ACC112 (cell line): ENCODE data around the gene PTGES3.
A peak's percentile ranks its signal among the peaks of the same experiment; 100 is the strongest.

Experiments
- H2AFZ ChIP-seq: fragments of 200-600 bp; sonication (generic); one replicate; pipeline ENCODE4 v1.6.0; 2017; ENCODE audit warnings: antibody characterized with exemption, low read length; ENCODE audit not compliant: unreplicated experiment
- H3K27ac ChIP-seq: fragments of 200-600 bp; sonication (generic); 2 replicates; pipeline ENCODE4 v1.5.1; 2014; ENCODE audit warnings: low read depth, mild to moderate bottlenecking, antibody characterized with exemption, low read length, moderate library complexity
- H3K27me3 ChIP-seq: fragments of 200-600 bp; sonication (generic); 2 replicates; pipeline ENCODE4 v1.6.1; 2014; ENCODE audit warnings: mild to moderate bottlenecking, antibody characterized with exemption, low read length, moderate library complexity, mixed read lengths; ENCODE audit not compliant: insufficient read depth
- H3K36me3 ChIP-seq: fragments of 200-600 bp; sonication (generic); 2 replicates; pipeline ENCODE4 v1.6.1; 2016; ENCODE audit warnings: mild to moderate bottlenecking, antibody characterized with exemption, low read length, moderate library complexity, mixed read lengths; ENCODE audit not compliant: insufficient read depth
- H3K4me1 ChIP-seq: fragments of 200-600 bp; sonication (generic); one replicate; pipeline ENCODE4 v1.6.1; 2016; ENCODE audit warnings: low read length, mixed read lengths; ENCODE audit not compliant: insufficient read depth, unreplicated experiment, control insufficient read depth
- H3K4me3 ChIP-seq: fragments of 200-600 bp; sonication (generic); 2 replicates; pipeline ENCODE4 v1.5.1; 2014; ENCODE audit warnings: mild to moderate bottlenecking, low read depth, low read length
- H3K79me2 ChIP-seq: fragments of 200-600 bp; sonication (generic); one replicate; pipeline ENCODE4 v1.6.0; 2016; ENCODE audit warnings: low read length; ENCODE audit not compliant: control insufficient read depth, unreplicated experiment, insufficient read depth

PTGES3 gene

DNA sequence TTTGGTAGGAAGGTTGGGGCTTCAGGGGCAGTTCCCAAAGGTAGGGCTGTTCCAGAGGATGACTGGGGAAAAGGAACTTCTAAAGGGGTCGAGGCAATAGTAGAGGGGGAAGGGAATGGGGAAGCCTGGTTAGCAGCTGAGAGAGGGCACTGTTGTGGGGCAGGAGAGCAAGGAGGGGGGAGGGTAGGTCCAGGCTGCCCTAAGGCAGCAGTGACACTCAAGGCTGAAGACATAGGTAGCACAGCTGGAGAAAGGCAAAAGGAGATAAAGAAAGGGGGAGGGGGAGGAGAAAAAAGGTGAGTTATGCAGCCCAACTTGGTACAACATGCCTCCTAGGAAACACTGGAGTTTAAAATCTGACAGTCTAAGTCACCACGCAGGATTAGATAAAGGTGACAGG is 33.1 kb upstream of the PTGES3 start:
- peak overlapping the region; percentile 92; the same call in 1 of the 2 replicates for H3K4me3 ChIP-seq
- H3K36me3 ChIP-seq: peaks cover 39% of the 10 kb centered on the region
- peaks cover 48% of the 10 kb centered on the region for H3K4me1 ChIP-seq
- no peaks in the 10 kb centered on the region for H3K27me3 ChIP-seq
- H3K79me2 ChIP-seq: peaks cover 87% of the 10 kb centered on the region
- H3K27ac ChIP-seq: no peak overlapping the region
- H2AFZ ChIP-seq: no peak overlapping the region

DNA sequence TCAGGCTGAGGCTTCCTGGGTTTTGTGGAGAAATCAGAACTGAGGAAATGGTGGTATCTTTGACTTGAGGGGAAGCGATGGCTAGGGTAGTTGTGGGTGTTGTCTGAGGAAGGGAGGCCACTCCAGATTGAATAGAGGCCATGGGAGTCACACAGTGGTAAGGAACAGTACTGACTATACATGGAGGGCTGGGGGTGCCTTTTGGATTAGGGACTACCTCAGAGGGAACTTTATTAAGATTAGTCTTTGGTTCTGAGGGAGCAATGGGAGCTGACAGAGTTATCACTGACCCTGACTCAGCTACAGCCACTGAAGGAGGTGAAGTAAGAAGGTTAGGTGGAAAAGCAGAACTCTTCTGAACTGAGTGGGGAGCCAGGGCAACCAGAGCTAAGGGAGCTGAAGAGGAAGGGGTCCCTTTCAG is 32.7 kb upstream of the PTGES3 start:
- Histone ChIP-seq H3K79me2 (peaks cover 92% of the 10 kb centered on the region), H3K36me3 (peaks cover 39% of the 10 kb centered on the region), H3K27ac (no peak overlapping the region), H3K27me3 (no peaks in the 10 kb centered on the region), H3K4me3 (no peak overlapping the region), H3K4me1 (peaks cover 44% of the 10 kb centered on the region), H2AFZ (no peak overlapping the region)

DNA sequence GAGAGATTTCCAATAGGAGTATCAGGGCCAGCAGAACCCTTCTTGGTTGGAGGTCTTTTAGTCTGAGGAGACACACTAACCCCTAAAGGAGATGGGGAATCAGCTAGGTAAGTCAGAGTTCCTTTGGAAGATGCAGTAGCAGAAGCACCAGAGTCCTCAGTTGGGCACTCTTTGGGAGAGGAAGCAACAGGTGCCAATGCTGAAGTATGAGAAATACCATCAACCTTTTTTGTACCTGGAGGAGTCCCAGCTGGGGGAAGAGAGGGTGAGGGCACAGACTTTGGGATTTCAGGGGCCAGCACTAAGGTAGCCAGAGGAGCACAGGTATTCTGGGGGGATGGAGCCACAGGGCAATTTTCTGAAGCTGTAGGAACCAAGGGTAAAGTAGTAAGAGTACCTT is 31.0 kb upstream of the PTGES3 start:
- Histone ChIP-seq H3K36me3 (peaks cover 50% of the 10 kb centered on the region), H3K27ac (no peak overlapping the region)

DNA sequence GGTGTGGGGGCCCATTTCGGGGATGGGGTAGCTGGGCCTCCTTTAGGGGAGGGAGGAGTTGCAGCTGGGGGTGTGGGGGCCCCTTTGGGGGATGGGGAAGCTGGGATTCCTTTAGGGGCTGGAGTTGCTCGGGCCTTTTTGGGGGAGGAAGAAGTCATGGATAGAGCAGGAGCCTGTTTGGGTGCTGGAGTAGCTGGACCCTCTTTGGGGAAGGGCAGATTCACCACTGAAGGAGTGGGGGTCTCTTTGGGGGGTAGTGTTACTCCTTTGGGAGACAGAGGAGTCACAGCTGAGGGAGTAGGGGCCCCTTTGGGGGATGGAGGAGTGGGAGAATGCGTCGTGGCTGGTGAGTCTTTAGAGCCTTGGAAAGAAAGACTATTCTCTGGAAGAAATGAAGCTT is 30.6 kb upstream of the PTGES3 start:
- peaks cover 94% of the 10 kb centered on the region for H3K79me2 ChIP-seq
- H3K4me1 ChIP-seq: peaks cover 44% of the 10 kb centered on the region
- no peaks in the 10 kb centered on the region for H3K27me3 ChIP-seq
- no peak overlapping the region for H3K27ac ChIP-seq
- no peak overlapping the region for H3K4me3 ChIP-seq
- peaks cover 49% of the 10 kb centered on the region for H3K36me3 ChIP-seq
- H2AFZ ChIP-seq: no peak overlapping the region

More for the DNA sequence above, 31.0 kb upstream of the PTGES3 start:
- no peak overlapping the region for H2AFZ ChIP-seq
- H3K27me3 ChIP-seq: no peaks in the 10 kb centered on the region
- peaks cover 44% of the 10 kb centered on the region for H3K4me1 ChIP-seq
- no peak overlapping the region for H3K4me3 ChIP-seq
- peaks cover 97% of the 10 kb centered on the region for H3K79me2 ChIP-seq

DNA sequence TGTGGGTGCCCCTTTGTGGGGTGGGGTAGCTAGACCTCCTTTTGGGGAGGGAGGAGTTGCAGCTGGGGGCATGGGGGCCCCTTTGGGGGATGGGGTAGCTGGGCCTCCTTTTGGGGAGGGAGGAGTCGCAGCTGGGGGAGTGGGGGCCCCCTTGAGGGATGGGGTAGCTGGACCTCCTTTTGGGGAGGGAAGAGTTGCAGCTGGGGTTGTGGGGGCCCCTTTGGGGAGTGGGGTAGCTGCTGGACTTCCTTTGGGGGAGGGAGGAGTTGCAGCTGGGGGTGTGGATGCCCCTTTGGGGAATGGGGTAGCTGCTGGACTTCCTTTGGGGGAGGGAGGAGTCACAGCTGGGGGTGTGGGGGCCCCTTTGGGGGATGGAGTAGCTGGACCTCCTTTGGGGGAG is 30.1 kb upstream of the PTGES3 start:
- peaks cover 49% of the 10 kb centered on the region for H3K36me3 ChIP-seq
- no peaks in the 10 kb centered on the region for H3K27me3 ChIP-seq
- no peak overlapping the region for H3K4me3 ChIP-seq
- H2AFZ ChIP-seq: no peak overlapping the region
- peaks cover 89% of the 10 kb centered on the region for H3K79me2 ChIP-seq
- H3K27ac ChIP-seq: no peak overlapping the region
- H3K4me1 ChIP-seq: peaks cover 44% of the 10 kb centered on the region

DNA sequence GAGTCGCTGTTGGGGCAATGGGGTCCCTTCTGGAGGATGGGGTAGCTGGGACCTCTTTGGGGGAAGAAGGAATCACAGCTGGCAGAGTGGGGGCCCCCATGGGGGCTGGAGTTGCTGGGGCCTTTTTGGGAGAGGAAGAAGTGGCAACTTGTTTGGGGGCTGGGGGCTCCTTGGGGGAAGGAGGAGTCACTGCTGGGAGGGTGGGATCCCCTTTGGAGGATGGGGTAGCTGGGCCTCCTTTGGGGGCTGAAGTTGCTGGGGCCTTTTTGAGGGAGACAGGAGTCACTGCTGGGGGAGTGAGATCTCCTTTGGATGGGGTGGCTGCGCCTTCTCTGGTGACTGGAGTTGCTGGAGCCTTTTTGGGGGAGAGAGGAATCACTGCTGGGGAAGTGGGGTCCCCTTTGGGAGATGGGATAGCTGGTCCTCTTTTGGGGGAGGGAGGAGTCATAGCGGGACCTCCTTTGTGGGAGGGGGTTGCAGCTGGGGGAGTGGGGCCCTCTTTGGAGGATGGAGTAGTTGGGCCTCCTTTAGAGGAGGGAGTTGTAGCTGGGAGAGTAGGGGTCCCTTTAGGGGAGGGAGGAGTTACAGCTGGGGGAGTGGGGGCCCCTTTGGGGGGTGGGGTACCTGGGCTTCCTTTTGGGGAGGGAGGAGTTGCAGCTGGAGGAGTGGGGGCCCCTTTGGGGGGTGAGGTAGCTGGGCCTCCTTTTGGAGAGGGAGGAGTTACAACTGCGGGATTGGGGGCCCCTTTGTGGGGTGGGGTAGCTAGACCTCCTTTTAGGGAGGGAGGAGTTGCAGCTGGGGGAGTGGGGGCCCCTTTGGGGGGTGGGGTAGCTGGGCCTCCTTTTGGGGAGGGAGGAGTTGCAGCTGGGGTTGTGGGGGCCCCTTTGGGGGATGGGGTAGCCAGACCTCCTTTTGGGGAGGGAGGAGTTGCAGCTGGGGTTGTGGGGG is 29.1 kb upstream of the PTGES3 start:
- Histone ChIP-seq H3K4me1 (peaks cover 34% of the 10 kb centered on the region), H2AFZ (no peak overlapping the region), H3K27ac (no peak overlapping the region), H3K4me3 (no peak overlapping the region), H3K79me2 (peaks cover 80% of the 10 kb centered on the region), H3K36me3 (peaks cover 50% of the 10 kb centered on the region), H3K27me3 (no peaks in the 10 kb centered on the region)

DNA sequence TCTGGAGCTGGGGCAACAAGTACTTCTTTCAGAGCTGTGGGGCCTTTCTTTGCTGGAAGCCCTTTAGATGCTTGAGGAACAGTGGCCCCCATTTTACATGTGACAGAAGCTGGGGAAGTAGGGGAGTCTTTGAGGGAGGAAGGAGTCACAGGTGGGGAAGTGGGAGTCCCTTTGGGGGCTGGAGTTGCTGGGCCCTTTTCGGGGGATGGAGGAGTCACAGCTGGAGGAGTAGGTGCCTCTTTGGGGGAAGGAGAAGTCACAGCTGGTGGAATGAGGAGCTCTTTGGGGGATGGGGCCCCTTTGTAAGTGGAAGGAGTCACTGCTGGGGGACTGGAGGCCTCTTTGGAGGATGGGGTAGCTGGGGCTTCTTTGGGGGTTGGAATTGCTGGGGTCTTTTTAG is 28.4 kb upstream of the PTGES3 start:
- Histone ChIP-seq H3K4me3 (no peak overlapping the region), H3K27me3 (no peaks in the 10 kb centered on the region), H3K79me2 (peaks cover 73% of the 10 kb centered on the region), H3K4me1 (peaks cover 27% of the 10 kb centered on the region), H3K36me3 (peaks cover 46% of the 10 kb centered on the region), H3K27ac (no peak overlapping the region), H2AFZ (no peak overlapping the region)

DNA sequence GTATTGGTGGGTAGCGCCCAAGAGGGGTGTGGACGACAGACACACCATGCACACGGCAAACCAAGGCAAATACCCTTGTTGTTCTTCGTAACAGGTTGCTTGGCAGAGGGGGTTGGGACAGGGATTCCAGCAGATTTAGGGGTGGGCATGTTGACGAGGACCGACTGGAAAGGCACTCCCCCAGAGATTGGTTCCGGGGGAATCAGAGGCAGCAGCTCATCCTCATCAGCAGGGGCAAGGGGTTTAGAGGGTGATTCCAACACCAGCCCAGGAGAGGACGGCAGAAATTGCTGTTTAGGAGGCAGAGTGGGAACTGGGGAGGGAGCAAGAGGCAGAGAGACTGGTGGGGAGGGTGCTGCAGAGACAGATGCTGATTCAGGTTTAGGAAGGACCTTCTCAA is 27.7 kb upstream of the PTGES3 start:
- no peaks in the 10 kb centered on the region for H3K27me3 ChIP-seq
- peaks cover 66% of the 10 kb centered on the region for H3K79me2 ChIP-seq
- peaks cover 48% of the 10 kb centered on the region for H3K36me3 ChIP-seq
- H3K4me1 ChIP-seq: peaks cover 20% of the 10 kb centered on the region
- H2AFZ ChIP-seq: no peak overlapping the region
- no peak overlapping the region for H3K27ac ChIP-seq
- H3K4me3 ChIP-seq: no peak overlapping the region

DNA sequence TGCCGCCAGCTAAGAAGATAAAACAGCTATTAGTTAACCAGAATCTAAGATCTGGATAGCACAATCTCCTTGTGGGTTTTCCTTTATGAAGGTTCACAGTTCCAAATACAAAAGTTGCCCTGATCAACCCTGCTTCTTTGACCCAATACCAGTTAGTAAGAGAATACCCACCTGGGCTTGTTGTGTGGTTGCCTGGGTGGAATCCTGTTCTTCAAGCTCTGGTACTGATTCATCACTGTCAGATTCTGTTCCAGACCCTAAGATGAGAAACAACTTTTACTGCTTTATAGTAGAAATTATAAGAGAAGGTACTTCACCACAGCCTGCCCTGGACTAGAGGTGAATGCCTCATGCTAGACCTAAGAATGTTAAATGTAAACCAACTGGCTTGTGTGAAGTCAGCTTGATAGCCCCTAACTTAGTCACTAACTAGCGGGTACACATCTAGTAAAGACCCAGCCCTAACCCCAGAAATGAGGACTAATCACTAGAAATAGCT is 26.4 kb upstream of the PTGES3 start:
- Histone ChIP-seq H3K36me3 (peaks cover 38% of the 10 kb centered on the region), H3K27me3 (no peaks in the 10 kb centered on the region), H3K79me2 (peaks cover 53% of the 10 kb centered on the region), H2AFZ (no peak overlapping the region), H3K4me1 (peaks cover 10% of the 10 kb centered on the region), H3K4me3 (no peak overlapping the region), H3K27ac (no peak overlapping the region)

DNA sequence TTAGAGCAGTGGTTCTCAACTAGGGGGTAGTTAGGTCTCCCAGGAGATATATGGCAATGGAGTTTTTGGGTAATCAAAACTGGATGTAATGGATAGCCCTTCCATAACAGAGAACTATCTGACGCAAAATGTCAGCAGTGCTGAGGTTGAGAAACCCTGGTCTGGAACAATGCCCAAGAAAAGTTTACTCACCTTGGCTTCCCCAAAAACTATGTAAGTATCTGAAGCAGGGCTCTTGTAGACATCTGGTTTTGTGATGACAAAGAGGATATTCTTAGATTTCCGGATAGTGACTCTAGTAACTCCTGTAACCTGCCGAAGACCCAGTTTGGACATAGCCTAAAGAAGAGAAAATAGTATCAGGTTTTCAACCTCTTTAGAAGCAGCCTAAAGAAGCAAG is 25.3 kb upstream of the PTGES3 start:
- Histone ChIP-seq H3K27me3 (no peaks in the 10 kb centered on the region), H3K79me2 (peaks cover 41% of the 10 kb centered on the region), H3K27ac (no peak overlapping the region), H3K4me3 (no peak overlapping the region), H2AFZ (no peak overlapping the region), H3K4me1 (peaks cover 1% of the 10 kb centered on the region), H3K36me3 (peaks cover 34% of the 10 kb centered on the region)
